Right forelimb (tissue), 1 donor: ENCODE measurements around the gene AUH.
"Not testable (repeated sequence)": the region's sequence is repeated elsewhere in the genome, so short reads cannot be mapped to it uniquely, and the experiment has no call there.

Experiments
- DNase-seq: peaks from one replicate; pipeline ENCODE4 v3.0.0-alpha.2; 2018

The AUH gene

GRCh38 chr9:91200692-91201336, 160.9 kb downstream of the AUH start:
- no peak for DNase-seq

DNA sequence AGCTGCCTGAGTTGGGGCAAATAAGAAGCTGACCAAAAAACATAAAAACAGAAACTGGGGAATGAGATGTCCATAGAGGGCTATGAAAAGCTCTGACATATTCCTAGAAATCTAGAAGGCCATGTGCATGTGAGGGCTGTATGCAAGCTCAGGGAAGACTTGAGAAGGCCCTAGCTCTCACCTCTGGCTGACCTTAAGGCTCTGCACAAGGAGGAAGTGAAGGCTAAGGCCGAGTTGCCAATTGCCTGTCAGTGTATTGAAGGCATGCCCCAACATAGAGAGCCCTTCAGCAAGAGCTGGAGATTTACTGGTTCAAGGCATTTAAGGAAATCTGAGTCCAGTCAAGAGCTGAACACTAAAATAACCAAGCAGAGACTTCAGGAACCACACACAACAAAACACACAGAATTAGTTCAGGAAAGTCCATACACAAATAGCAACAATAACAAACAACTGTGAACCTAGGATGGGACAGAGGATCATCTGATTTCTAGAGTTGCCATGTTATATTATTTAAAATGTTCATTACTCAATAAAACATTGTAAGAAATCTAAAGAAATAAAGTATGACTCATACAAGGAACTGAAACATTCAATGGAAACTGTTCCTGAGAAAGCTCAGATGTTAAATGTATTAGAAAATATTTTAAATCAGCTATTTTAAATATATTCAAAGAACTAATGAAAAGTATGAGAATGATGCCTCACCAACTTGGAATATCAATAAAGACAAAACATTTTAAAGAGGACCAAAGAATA, 161.8 kb downstream of the AUH start:
- no peak for DNase-seq

DNA sequence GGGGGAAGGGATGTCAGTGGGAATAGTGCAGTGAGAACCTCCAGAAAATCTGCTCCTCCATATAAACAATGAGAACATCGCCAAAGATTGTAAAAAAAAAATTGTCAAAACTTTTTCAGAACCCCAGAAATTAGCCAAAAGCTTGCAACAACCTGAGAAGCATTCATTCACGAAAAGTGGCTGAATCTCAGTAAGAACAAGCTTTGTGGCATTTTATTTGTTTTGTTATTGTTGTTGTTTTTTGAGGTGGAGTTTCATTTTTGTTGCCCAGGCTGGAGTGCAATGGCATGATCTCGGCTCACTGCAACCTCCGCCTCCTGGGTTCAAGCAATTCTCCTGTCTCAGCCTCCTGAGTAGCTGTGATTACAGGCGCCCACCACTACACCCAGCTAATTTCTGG, 162.8 kb downstream of the AUH start:
- not testable (repeated sequence) for DNase-seq

DNA sequence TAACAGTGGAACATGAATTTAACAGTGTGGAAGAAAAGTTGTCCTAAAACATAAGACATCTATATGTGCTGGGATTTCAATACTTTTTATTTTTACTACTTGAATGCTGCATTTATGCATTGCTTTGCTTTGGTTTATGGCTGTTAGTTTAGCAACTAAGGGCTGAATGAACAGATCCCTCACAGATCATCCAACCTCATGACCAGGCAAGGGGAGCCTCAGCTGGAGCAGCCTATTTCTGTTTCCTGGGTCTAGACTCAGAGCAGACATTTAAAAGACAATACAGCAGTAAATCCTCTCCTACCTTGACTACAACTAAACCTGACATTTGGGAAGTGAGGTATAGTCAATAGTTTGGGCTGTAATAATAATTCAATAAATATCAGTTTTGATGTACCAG, 163.3 kb downstream of the AUH start:
- DNase-seq: no peak

DNA sequence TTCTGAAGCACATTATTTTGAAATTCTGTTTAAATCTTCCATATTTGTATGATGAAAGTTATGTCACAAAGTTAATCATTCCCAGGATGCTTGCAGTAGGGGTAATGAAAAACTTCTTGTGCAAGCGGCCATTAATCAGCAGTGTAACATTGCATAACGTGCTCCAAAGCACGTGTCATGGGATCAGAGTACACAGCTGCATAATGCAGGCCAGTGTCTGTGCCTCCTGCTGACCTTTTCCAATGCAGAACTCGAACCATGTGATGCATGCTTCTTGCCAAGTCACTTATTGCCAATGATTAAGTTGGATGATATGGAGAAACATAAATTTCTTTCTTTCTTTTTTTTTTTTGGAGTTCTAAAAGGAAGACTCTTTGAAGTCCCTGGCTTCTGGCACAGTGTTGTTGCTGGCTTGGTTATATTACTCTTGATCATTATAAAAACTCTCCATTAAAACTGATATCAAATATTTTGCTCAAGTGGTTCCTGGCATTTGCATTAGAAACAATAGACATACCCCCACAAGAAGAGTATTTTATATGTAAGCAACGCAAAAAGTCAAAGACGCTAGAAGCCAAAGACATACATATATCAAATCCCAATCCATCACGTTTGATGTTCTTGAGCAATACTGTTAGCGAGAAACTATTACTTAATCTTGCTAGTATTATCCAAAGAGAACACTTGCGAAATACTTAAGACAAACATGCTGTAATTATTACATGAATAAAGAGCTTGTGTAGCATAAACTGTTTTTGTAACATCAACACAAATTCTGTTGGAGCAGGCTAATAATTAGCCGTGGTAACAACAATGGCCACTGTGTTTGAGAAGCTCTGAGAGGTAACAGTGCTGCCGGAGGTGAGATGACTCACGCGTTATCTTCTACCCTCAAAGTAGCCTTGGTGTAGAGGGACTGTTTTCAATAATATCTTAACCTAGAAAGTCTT, 164.2 kb downstream of the AUH start:
- DNase-seq: no peak

DNA sequence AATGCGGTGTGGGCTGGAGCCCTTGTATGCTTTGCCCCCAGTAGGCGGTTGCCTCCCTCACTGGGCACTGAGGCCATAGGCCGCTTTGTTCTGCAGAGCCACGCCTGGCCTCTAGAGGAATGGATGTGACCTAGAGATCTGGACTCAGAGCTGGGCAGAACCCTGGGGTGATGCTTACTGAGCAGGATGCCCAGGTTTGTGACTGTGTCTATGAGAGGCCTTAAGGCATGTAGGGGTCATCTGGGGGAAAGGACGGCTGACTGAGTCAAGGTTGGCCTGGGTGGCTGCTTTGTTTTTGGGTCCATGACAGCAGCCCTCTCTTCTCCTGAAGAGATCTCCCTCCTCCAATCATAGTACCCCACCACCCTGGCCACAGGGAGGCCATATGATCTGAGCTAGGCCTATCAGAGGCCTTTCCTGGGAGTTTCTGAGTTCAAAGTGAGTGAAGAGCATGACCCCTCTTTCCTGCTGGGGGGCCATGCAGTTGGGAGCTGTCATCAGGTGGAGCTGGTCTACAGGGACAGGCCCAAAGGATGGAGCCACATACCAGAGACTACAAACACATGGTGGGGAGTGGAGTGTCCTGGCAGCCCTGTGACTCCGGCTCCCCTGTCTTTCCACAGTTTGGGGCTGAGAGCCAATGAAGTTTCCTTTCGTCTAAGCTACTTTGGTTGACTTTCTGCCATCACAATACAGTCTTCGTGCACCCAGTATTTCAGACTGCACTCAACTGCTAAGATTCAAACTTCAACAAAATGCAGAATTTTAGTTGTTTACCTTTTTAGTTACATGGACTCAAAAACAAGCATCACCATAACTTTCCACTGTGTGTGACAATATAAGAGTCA, 165.4 kb downstream of the AUH start:
- DNase-seq: no peak

GRCh38 chr9:91195372-91196012, 166.2 kb downstream of the AUH start:
- DNase-seq: no peak

GRCh38 chr9:91193658-91194391, 167.9 kb downstream of the AUH start:
- DNase-seq: peak; percentile 82

DNA sequence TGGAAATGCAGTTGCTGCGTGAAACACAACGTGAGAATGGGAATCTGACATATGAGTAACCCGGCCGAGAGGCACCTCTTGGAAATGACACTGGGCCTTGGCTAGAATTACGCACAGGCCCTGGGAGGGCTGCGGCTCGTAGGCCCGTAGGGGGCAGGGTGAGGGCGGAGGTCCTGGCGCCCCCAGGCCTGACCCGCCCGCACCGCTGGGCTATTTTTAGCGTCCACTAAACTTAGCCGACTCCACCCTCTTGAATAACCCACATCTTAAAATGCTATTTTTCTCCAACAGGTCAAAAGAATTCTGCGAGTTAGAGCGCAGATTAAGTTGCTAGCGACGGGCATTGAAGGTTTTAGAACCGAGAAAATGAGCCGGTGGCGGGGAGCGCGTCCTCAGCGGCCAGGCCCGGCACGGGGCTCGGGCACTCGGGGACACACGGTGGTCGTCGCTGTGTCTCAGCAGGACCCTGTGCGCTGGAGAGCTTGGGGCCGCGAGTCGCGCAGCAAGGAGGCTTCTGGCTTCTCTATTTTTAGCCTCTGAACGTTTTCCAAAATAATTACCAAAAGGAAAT, 168.5 kb downstream of the AUH start:
- DNase-seq: peak; percentile 87

GRCh38 chr9:91192381-91193086, 169.2 kb downstream of the AUH start:
- no peak for DNase-seq

DNA sequence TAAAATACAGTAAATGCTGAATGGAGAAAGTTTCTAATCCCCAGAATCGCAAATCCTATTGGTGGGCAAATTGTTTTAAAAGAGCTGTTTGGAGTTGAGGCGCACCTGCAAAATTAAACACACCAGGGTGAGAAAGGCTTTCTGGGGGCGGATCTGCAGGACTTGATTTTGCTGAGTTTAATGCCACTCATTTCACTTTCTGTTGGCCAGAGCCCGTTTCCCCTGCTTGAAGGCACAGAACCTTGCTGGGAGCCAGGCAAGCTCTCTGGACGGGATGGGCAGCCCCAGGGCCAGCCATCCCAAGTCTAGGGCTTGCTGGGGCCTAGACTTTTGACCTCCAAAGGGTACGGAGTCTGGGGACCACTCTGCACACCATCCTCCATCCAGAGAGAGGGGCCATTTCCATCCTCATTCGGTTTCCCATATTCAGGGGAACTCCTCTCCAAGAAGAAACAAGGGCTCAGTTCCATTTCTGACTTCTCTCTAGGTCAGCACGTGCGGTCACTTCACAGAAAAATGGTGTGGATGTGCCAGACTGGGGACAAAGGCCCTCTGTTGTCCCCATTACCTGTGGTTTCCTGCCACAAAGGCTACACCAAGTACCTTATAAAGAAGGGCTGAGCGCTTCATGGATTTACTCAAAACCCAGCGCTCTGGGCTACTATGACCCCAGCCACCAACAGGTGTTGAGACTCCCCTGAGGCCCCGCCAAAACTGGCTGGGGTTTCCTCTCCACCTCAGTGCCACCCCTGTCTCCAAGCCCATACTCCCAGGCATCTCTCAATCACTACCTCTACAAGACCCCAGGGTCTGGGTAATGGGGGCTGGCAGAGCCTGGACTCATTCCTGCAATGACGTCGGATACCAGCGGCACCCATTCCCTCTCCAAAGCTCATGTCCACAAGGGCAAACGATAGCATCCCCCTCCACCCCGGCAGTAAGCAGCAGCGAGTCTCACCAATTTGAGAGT, 170.0 kb downstream of the AUH start:
- DNase-seq: no peak

- DNase-seq: no peak
Observed at GRCh38 chr9:91190062-91190461, 171.7 kb downstream of the AUH start.

DNA sequence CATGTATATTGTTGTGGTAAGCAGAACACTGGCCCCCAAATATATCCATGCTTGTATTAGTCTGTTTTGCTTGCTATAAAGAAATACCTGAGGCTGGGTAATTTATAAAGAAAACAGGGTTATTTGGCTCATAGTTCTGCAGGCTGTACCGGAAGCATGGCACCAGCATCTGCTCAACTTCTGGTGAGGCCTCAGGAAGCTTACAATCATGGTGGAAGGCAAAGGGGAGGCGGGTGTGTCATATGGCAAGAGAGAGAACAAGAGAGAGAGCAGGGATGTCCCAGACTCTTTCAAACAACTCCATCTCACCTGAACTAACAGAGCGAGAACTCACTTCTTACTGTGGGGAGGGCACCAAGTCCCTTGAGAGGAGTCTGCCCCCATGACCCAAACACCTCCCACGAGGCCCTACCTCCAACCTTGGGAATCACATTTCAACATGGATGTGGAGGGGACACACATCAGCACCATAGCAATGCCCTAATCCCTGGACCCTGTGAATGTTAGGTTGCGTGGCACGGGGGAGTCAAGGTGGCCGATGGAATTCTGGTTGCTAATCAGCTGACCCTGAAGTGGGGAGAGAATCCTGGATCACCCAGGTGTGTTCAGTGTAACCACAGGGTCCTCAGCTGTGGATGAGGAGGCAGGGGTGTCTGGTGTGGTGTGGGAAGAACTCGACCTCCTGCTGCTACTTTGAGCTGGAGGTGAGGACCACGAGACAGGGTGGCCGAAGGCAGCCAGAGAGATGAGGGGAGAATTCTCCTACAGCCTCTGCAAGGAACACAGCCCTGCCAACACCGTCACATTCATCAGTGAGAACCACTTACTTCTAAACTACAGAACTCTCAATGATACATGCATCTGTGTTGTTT, 172.8 kb downstream of the AUH start:
- DNase-seq: no peak

DNA sequence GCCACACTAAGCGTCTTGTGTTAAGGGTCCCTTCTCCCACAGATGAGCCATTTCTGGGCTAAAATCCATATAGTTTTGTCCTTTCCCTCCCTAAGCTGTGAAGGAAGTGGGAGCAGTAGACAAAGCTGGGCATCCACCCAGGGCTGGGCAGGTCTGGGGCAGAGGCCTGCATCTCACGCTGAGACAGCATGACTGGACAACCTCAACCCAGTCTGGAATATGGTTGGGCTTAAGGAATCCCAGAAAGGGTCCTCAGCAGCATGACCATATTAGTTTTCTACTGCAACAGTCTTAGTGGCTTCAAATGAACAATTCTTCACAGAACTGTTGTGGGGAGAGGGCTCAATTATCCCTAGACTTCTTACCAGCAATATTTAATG, 173.8 kb downstream of the AUH start:
- no peak for DNase-seq

DNA sequence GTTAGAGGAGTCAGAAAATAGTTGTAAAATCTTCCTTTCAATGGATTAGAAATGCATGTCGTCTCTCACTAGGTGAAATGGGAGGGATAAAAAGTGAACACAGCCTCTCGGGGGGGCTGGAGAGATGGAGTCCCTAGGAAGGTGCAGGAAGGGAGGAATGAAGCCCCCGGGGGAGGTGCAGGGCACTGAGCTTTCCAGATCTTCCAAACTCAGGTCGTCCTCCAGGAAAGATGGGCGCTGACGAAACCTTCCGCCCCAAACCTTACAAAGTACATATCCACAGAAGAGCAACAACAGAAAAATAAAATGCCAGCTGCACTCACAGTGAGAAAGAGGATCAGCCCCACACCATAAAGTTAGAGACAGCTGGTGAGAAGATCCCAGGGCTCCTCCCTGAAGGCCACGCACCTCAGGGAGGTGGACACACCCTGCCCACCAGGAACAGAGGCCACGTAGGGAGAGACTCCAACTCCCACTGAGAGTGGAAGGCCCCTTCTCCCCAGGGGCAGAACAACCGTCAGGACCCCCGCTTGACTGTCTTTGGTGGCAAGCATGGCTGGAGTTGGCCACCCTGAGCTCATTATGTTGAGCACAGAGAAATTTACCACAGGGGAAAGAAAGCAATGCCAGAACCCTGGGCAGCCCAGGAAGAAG, 174.3 kb downstream of the AUH start:
- DNase-seq: no peak

- DNase-seq: no peak
Observed at GRCh38 chr9:91186632-91187108, 175.0 kb downstream of the AUH start.

DNA sequence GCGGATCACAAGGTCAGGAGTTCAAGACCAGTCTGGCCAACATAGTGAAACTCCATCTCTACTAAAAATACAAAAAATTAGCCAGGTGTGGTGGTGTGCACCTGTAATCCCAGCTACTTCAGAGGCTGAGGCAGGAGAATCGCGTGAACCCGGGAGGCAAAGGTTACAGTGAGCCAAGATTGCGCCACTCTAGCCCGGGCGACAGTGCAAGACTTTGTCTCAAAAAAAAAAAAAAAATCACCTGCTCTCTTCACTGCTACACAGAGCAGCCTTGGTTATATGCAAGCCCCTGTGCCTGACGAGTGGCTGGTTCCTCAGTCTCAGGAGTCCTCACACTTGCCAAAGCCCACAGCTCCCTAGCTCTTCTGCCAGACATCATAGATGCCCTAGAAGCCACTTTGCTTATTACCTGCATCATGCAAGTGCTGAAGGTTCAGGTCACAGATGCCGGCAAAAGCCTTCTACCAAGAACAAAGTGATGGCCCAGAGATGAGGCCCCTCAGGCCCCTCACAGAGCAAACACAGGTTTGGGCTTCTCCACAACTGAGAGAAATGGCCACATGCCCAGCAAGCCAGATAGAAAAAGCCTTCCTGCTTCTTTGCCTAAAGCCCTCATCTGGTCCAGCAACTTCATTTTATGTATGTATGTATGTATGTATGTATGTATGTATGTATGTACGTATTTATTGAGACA, 176.4 kb downstream of the AUH start:
- DNase-seq: no peak
